ENCODE measurements around the gene ZCCHC14.
A peak's percentile ranks its signal among the peaks of the same experiment; 100 is the strongest.

Gene ZCCHC14

DNA sequence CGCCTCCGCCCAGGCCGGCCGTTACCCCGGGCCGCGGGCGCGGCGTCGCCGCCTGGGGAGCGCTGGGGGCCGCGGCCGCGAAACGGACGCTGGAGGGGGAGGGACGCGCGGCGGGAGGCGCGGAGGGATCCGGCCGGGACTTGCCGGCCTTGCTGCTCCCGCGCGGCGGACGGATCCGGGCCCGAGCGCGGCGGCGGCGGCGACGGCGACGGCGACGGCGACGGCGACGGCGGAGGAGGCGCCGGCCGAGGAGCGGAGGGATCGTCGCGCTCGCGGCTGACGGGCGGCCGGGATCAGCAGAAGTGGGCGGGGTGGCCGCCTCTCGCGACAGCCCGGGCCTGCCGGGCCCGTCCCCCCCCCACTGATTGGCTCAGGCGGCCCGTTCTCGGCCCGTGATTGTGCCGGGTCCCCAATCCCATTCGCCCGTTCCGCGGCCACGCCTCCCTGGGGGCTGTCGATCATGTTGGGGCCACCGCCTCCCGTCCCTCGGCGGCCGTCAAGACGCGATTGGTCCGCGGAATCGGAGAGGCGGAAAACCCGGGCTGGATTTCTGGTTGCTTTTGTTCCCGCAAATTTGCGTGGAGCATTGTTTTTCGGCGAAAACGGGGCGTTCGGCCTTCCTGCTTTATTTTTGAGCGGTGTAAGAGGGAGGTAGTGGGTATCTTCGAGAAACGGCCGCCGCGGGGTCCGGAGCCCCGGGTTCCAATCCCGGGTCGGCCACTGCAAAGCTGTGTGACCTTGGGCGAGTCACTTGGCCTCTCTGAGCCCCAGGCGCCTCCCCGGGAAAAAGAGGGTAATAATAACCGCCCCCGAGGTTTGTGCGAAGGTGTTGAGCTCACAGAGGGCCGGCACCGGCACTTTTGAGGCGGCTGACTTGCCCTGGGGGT, at the start of gene ZCCHC14:
Gene ZCCHC14, minus strand, starts transcription at position 304 of the 887 bp plus-strand sequence. CDS start 786 bp downstream, outside the sequence.
- Mint-ChIP-seq H3K4me3 (peak within 1 kb of the TSS; percentile 88), H3K36me3 (ENCODE audit: low read depth) (no peaks in the 10 kb centered on the region), H3K4me1 (peaks cover 55% of the 10 kb centered on the region), H3K9me3 (no peaks in the 10 kb centered on the region), H3K27me3 (ENCODE audit: low read depth, poor library complexity) (peaks cover 12% of the 10 kb centered on the region), H3K27ac (peak within 1 kb of the TSS; percentile 75)
- TF ChIP-seq, protein P1, sequence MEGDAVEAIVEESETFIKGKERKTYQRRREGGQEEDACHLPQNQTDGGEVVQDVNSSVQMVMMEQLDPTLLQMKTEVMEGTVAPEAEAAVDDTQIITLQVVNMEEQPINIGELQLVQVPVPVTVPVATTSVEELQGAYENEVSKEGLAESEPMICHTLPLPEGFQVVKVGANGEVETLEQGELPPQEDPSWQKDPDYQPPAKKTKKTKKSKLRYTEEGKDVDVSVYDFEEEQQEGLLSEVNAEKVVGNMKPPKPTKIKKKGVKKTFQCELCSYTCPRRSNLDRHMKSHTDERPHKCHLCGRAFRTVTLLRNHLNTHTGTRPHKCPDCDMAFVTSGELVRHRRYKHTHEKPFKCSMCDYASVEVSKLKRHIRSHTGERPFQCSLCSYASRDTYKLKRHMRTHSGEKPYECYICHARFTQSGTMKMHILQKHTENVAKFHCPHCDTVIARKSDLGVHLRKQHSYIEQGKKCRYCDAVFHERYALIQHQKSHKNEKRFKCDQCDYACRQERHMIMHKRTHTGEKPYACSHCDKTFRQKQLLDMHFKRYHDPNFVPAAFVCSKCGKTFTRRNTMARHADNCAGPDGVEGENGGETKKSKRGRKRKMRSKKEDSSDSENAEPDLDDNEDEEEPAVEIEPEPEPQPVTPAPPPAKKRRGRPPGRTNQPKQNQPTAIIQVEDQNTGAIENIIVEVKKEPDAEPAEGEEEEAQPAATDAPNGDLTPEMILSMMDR (IDR thresholded peaks at IDR 0.05) = no peak
- peak; percentile 100 for DNase-seq

DNA sequence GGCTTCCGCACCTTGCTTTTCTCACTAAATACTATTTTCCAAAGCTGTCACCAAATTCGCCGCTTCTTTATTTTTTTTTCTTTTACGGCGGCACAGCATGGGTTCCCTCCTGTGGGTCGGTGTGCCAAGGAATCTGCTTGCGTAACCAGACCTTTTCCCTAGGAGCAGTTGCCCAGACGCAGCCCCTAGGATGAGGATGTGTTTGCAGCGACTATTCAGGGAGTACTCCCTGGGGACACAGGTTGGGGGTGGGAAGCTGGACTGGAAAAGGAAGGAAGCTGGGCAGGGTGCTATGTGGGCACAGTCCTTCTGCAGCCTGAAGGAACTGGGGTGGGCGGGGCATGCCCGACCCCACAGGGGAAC, 49.0 kb upstream of the ZCCHC14 start:
- Mint-ChIP-seq H3K4me3 (no peak overlapping the region), H3K4me1 (peaks cover 54% of the 10 kb centered on the region), H3K27ac (no peak overlapping the region), H3K27me3 (ENCODE audit: low read depth, poor library complexity) (peaks cover 17% of the 10 kb centered on the region), H3K9me3 (peaks cover 22% of the 10 kb centered on the region), H3K36me3 (ENCODE audit: low read depth) (no peaks in the 10 kb centered on the region)
- DNase-seq = no peak
- TF ChIP-seq, protein P1 (IDR thresholded peaks at IDR 0.05) = no peak

DNA sequence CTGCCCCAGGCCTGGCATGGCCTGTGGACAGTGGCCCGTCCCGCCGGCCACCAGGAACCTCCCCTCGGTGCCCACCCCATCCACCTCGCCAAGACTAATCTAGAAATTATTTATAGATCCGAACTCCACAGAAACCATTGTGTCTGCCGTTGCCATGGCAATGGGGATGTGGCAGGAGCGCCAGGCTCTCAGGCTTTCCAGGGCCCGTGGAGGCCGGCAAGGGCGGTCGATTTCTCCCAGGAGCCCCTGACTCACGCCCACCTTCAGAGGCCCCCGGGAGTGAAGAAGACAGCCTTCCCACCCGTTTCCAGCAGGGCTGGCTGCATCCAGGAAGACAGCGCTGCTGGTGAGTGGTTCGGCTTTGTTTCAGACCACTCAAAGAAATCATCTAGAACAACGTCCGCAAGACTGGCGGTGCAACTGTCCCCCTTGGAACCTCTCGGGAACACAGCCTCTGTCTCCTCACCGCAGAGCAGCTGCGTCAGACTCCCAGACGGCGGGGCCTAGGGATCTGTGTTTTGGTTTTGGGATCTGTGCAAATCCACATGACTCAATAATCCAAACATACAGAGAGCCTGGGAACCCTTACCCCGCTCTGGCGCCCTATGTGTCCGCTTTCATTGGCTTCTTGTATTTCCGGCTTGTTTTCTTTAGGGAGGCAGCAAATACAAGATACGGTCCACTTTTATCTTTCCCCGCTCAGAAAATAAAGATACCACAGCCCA, 48.5 kb upstream of the ZCCHC14 start:
- TF ChIP-seq, protein P1 (IDR thresholded peaks at IDR 0.05) = no peak
- Mint-ChIP-seq H3K4me3 (no peak overlapping the region), H3K27me3 (ENCODE audit: low read depth, poor library complexity) (peaks cover 19% of the 10 kb centered on the region), H3K27ac (no peak overlapping the region), H3K36me3 (ENCODE audit: low read depth) (no peaks in the 10 kb centered on the region), H3K4me1 (peaks cover 54% of the 10 kb centered on the region), H3K9me3 (peaks cover 23% of the 10 kb centered on the region)
- DNase-seq = no peak

DNA sequence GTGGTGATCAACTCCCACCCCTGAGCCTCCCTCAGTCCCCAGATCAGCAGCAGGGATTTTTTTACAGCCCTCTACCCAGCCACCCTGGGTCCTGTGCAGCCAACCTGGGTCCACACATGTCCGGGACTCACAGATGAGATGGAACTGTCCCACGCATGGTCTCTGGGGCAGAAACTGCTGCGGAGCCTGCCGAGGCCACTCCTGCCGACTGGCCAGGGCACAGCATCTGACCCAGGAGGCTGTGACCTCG, 48.0 kb upstream of the ZCCHC14 start:
- H3K27me3 Mint-ChIP-seq (ENCODE audit: low read depth, poor library complexity) = peaks cover 19% of the 10 kb centered on the region
- H3K9me3 Mint-ChIP-seq = peaks cover 23% of the 10 kb centered on the region
- H3K36me3 Mint-ChIP-seq (ENCODE audit: low read depth) = peaks cover 3% of the 10 kb centered on the region
- DNase-seq = no peak
- TF ChIP-seq, protein P1 (IDR thresholded peaks at IDR 0.05) = no peak
- H3K27ac Mint-ChIP-seq = no peak overlapping the region
- peak overlapping the region; percentile 50 for H3K4me3 Mint-ChIP-seq
- H3K4me1 Mint-ChIP-seq = peaks cover 54% of the 10 kb centered on the region

DNA sequence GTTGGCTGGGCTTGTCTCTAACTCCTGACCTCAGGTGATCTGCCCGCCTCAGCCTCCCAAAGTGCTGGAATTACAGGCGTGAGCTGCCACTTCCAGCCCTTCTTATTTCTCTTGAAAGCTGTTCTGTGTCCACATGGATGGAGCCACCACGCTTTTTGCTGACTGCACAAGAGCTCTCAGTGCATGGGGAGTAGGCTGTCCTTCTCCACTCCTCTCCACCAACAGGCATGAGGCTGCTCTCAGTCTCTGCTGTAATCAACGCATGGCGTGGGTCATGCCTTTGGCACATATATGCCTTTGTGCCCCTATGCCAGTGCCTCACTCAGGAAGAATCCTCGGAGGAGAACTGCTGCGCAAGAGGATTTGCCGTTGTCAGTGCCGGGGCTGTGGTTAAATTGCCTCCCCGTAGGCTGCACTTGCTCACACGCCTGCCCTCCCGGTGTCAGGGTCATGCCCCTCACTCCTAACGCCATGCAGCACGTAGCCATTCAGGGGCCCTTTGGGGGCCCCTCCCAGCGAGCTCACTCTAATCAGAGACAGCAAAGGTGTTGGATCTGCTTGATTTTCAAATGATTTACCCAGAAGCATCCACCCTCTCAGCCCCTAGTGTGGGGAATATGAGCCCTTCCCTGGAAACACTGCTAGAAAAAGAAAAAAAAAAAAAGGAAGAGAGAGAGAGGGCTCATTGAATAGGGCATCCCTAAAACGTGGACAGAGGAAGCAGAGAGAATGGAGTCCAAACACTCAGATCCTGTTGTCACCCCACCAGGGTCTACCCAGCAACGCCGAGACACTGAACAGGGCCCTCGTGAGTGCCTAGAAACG, 47.5 kb upstream of the ZCCHC14 start:
- Mint-ChIP-seq H3K36me3 (ENCODE audit: low read depth) (peaks cover 6% of the 10 kb centered on the region), H3K4me1 (peaks cover 54% of the 10 kb centered on the region), H3K27ac (peak overlapping the region; percentile 59), H3K4me3 (peak overlapping the region; percentile 50), H3K9me3 (peaks cover 23% of the 10 kb centered on the region), H3K27me3 (ENCODE audit: low read depth, poor library complexity) (peaks cover 18% of the 10 kb centered on the region)
- DNase-seq = peak; percentile 40
- TF ChIP-seq, protein P1 (IDR thresholded peaks at IDR 0.05) = no peak
